ENCODE measurements around the gene PMEPA1.

The PMEPA1 gene

DNA sequence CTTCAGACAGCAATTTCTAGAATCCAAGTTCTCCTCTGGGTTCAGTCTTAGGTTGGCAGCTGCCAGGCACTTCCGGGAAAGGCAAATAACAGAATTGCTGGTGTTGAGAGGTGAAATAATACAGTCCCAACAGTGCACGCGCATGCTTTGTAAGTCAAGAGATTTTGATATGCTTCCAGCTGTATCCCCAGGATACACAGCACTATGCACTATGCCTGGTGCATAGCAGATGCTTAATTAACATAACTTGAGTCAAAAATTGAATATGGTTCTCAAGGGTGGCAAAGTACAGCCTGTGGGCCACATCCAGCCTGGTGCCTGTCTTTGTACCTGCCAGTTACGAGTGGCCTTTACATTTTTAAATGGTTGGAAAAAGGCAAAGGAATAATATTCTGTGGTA is 18.9 kb upstream of the PMEPA1 start:
- H3K4me3 ChIP-seq (ENCODE audit: low read depth, low read length), result no peak overlapping the region
- TF ChIP-seq CTCF (IDR thresholded peaks at IDR 0.05; ENCODE audit: control insufficient read depth, extremely low read depth, insufficient read depth), result no peak
- DNase-seq (ENCODE audit: low read depth), result no peak

DNA sequence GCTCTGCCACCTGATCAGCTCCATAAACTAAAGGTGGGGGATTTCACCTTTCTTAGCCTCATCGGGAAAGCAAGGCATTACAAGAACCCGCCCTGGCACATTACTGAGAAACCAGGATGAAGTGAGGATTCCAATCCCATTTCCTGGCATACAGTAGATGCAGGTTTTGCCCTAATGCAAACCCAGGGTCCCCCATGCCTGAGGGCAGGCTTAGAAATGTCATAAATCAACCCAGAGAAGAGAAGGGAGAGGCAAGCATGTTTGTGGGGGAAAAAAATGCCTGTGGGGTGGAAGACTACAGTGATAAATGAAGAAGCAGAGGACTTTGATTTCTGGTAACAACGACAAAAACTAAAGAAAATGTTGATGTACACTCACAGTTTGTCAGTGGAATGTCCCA is 18.0 kb upstream of the PMEPA1 start:
- H3K4me3 ChIP-seq (ENCODE audit: low read depth, low read length), result no peak overlapping the region
- DNase-seq (ENCODE audit: low read depth), result no peak
- no peak for TF ChIP-seq CTCF (IDR thresholded peaks at IDR 0.05; ENCODE audit: control insufficient read depth, extremely low read depth, insufficient read depth)

- DNase-seq (ENCODE audit: low read depth), result no peak
- TF ChIP-seq CTCF (IDR thresholded peaks at IDR 0.05; ENCODE audit: control insufficient read depth, extremely low read depth, insufficient read depth), result no peak
- no peak overlapping the region for H3K4me3 ChIP-seq (ENCODE audit: low read depth, low read length)
Measured at GRCh38 chr20:57725636-57726035, 15.8 kb upstream of the PMEPA1 start.

- no peak for TF ChIP-seq CTCF (IDR thresholded peaks at IDR 0.05; ENCODE audit: control insufficient read depth, extremely low read depth, insufficient read depth)
- H3K4me3 ChIP-seq (ENCODE audit: low read depth, low read length), result no peak overlapping the region
- DNase-seq (ENCODE audit: low read depth), result no peak
Measured at GRCh38 chr20:57724610-57725405, 15.0 kb upstream of the PMEPA1 start.

- H3K4me3 ChIP-seq (ENCODE audit: low read depth, low read length), result no peak overlapping the region
- DNase-seq (ENCODE audit: low read depth), result no peak
- no peak for TF ChIP-seq CTCF (IDR thresholded peaks at IDR 0.05; ENCODE audit: control insufficient read depth, extremely low read depth, insufficient read depth)
Measured at GRCh38 chr20:57723816-57724215, 14.0 kb upstream of the PMEPA1 start.

- no peak for TF ChIP-seq CTCF (IDR thresholded peaks at IDR 0.05; ENCODE audit: control insufficient read depth, extremely low read depth, insufficient read depth)
- no peak overlapping the region for H3K4me3 ChIP-seq (ENCODE audit: low read depth, low read length)
- DNase-seq (ENCODE audit: low read depth), result no peak
Measured at GRCh38 chr20:57719951-57720350, 10.1 kb upstream of the PMEPA1 start.

DNA sequence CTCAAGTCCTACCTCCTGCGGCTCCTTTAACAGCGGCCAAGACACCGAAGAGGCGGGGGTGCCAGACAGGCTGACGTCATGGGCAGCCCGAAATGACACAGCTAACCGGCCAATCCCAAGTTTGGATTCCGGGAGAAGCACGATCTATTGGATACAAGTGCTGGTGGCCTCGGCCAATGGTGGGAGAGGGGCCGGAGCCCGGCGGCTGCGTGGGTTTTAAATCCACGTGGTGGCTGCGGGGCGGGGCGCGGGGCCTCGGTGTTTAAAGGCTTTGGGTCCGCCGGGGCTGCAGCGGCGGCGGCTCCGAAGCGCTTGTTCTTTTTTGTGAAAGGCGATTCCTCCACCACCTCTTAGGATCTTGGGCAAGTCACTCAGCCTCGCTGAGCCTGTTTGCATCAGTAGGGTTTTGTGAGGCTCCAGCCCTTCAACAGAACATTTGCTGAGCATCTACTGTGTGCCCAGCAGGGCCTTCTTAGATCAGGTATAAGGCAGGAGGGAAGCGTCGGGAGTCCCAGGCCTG is 8.7 kb upstream of the PMEPA1 start:
- DNase-seq (ENCODE audit: low read depth), result peak; percentile 98
- peak overlapping the region; percentile 53 for H3K4me3 ChIP-seq (ENCODE audit: low read depth, low read length)
- TF ChIP-seq CTCF (IDR thresholded peaks at IDR 0.05; ENCODE audit: control insufficient read depth, extremely low read depth, insufficient read depth), result no peak

All from LNCaP clone FGC (cell line).